H1 (cell line): ENCODE results near the gene LRRC26. TPM values are rescaled to one million over a fixed set of nuclear protein-coding genes. Genes with fewer than 3 reads are reported as not detected.

Experiments
- NRF1 ChIP-seq: IDR thresholded peaks from 2 replicates; pipeline ENCODE4 v1.6.1; 2011; ENCODE audit warnings: mild to moderate bottlenecking, low read depth, low read length, improper control_type of control experiment
- ZNF274 ChIP-seq: IDR thresholded peaks from 2 replicates; pipeline ENCODE4 v1.7.0; 2012; ENCODE audit warnings: low read length, borderline replicate concordance; ENCODE audit errors: extremely low read depth
- polyA plus RNA-seq, 7 experiments: library from polyadenylated mRNA; depleted of rRNA in 3 of 7; stranded (reverse) in 5 of 7; unstranded in 2 of 7; fragments of >200 nt in 5 of 7; fragments of 200-250 nt in 2 of 7; gene quantifications; 1 replicate in 5 of 7; 2 replicates in 1 of 7; 4 replicates in 1 of 7; pipeline versions ENCODE4 v1.2.1 to v1.2.3, GENCODE V29; 2011 to 2013; ENCODE audit warnings: missing spikeins in 2 of 7, mixed read lengths in 2 of 7
- total RNA-seq: library from RNA; stranded (reverse); fragmentation: NEBNext Ultra II Directional; extraction: Animal tissue kit (Norgen Biotek cat#: 25700); gene quantifications from 2 replicates; pipeline ENCODE4 v1.2.1, GENCODE V29; 2021
- TF ChIP-seq, protein P1 (sequence below): IDR thresholded peaks from 2 replicates; pipeline ENCODE4 v1.6.1; 2012; ENCODE audit warnings: inconsistent platforms

LRRC26 gene
- total and polyA plus RNA-seq, 2 of the 8 experiments (the other 6 are each of a cell fraction or from before 2014, with no cell fraction given), result 0.34 to 0.85 TPM

DNA sequence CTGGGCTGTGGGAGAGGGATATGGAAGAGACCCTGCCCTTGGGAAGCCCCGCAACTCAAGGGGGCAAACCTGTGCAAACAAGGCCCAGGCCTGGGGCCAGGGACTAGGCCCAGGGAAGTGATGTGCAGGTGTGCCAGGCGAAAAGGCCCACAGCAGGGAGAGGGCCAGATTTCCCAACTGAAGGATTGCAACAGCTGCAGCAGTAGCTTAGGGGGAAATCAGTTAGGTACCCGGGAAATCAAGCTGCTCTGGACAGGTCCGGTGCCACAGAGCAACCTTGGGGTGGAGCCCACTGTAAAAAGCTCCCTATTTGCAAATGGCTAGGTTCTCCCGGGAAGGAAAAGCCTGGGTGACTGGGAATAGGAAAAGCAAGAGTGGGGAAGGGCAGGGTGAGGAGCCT, 20.5 kb downstream of the LRRC26 start (continued):
- no peak for TF ChIP-seq NRF1
- TF ChIP-seq ZNF274, result no peak
- TF ChIP-seq, protein P1, sequence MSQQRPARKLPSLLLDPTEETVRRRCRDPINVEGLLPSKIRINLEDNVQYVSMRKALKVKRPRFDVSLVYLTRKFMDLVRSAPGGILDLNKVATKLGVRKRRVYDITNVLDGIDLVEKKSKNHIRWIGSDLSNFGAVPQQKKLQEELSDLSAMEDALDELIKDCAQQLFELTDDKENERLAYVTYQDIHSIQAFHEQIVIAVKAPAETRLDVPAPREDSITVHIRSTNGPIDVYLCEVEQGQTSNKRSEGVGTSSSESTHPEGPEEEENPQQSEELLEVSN, result no peak
